GM21723 (cell line): ENCODE data around the gene TSPAN14.

Experiments
- ATAC-seq: cut with Tn5 transposase; IDR thresholded peaks from one replicate; pipeline ENCODE4 v1.9.1; 2021; ENCODE audit warnings: mild to moderate bottlenecking, moderate library complexity; ENCODE audit not compliant: unreplicated experiment

TSPAN14 gene

DNA sequence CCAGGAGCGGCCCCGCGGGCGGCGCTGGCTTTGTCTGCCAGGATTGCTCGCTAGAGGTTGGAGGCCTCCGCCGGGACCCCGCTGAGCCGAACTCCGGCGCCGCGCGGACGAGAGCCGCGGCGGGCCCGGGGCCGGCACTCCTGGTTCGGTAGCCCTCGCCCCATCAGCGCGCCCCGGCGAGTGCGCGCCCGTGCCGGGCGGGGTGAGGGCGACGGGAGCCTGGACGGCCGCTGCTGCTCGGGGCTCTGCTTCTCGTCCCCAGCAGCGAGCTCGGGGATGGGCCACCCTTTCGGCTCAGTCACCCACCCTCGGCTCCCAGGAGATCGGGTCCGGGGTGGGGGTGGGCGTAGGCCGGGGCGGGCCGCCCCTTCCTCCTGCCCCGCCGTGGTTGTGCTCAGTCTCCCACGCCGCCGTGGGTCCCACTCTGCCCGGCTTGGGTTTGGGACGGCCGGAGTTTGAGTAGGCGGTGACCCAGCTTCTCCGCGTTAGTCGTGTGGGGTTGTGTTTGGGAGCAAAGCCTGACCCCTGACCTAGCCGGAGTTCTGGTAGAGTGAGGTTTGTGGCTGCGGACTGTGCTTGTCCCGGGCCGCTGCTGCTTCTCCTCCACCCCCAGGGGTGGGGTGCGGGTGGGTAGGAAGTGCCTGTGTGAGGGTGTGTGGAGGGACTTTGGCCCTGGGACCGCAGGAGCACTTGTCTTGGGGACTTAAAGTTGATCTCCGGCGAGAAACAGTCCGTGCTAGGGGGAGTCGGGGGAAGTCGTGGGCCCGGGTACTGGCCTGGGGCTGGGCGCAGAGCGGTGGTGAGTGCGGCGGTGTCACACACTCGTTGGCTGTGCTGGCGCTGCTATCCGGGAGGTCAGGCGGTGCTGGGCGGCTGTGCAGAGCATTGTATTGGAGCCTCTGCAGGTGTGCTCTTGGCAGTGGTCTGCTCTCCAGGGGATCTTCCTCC, 677 bp downstream of the TSPAN14 start:
- ATAC-seq = peak; percentile 28

DNA sequence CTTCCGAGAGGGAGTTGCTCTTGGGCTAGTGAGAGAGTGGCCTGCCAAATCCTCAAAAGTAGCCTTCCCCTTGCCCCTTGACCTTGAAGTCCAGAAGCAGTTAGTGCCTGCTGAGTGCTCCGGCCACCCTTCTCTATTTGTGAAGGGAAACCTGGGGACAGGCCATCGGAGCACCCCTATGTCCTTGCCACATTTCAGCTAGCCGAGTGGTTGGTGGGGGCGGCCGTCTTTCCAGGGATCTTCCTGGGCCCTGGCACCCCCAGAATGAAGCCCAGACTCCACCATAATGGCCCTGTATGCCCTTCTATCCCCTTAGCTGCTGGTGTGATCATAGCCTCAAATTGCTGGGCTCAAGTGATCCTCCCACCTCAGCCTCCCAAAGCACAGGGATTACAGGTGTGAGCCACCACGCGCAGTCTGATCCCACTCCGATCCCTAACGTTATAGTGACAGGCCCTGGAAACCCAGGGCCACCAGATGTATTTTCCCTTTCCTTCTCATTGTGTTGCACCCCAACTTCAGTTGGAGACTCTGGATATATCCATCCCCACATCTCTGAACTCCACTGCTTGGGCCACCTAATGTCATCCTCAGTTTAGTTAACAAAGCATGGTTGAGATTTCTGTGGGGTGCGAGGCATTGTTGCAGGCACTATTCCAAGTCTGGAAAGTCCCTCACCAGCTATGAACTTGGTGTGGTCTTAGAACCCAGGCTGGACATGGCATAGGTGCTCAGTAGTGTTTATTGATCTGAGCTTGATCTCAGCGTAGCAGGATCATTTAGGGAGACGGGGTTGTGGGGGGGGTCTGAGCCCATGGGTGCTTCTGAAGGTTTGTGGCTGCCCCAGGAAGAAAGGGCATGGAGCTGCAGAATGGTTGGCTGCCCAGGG, 1.6 kb downstream of the TSPAN14 start:
- ATAC-seq = no peak

DNA sequence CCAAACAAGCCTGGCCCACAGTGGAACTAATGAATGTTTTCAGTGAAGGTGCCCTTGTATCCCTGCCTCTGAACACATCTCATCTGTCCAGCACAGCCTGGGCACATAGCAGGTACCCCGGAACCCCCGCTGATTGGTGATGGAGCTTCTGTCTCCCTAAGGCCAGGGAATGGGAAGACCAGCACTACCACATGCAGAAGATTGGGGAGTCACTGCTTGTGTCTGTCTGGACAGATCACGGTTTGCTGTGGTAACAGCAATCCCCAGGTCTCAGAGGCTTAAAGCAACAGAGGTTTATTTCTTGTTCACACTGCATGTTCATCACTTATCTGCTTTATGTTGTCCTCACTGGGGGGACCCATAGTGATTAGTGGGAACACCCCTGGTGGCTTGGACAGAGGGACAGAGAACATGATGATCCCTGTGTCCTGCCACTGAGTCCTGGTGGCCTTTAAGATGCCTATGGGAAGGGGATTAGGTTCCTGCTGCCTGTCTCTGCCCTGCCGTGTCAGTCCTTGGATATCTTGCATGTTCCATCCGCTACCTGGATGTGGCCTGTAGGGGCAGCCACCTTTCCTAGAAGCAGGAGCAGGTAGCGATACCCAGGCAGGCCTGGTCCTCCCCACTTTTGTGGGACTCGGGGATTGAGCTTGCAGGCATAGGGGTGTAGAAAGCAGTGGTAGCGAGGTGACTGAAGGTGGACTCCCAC, 3.6 kb downstream of the TSPAN14 start:
- no peak for ATAC-seq

DNA sequence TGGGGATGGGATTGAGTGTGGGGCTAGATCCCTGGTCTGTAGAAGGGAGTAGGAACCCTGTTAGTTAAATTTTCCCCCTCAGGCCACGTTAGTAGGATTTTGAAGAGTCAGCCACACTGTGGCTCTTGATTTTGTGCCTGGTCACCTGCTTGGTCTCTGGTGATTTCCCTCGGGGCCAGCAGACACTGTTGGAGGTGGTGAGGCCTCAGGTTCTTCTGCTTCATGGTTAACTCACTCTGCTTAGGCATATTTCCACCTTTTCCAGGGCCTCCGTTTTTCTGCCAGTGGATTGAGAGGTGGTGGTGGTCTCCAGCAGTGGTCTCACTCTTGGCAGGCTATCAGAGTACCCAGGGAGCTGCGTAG, 4.1 kb downstream of the TSPAN14 start:
- ATAC-seq = no peak

DNA sequence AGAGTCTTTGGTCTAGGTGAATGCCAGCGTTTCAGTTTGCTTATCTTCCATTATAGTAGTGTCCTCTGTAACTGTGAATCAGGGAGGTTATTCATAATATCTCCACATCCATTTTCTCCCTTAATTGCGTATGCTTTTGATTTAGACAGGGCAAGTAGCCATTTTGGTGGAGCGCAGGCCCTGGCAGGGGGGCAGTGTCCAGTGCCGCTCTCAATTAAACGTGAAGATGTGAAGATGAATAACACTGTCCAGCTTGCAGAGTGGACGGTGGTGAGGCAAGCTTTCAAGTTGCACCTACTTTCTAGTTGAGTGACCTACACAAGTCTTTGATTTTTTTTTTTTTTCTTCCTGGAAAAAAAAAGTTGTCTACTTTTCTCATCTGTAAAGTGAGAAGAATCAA, 4.5 kb downstream of the TSPAN14 start:
- ATAC-seq = no peak

DNA sequence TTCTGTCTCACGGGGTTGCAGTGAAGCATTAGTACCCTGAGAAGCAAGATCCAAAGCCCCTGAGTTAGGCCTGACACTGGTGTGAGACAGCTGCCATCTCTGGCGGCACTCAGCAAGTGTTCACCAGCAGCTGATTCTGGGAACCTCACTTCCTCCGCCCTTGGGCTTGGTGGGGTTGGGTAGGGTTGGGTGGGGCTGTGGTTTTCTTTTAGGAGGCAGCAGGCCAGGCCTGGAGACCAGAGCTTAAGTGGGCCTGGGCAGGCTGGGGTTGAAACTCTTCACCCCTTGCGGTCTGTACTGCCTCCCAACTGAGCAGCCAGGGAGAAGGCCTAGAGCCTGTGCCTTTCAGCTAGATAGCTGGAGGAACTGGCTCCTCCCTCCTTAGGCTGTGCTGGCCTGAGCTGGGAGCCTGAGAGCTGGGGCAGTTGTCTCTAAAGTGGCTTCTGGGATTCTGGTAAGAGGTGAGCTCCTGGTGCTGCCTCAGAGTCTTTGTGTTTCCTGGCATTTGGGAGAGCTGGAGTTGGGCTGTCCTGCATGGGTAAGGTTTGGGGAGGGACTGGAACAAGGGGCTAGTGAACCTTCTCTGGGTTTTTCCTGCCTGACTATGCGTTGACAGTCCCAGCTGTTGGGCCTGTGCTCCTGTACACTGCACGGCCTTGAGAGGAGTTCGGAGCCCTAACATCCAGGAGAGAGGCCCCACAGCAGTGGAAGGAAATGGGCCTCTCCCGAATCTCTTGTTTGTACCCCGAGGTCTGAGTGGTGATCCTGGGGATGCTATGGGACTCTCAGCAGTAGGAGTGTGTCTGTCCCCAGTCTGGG, 5.1 kb downstream of the TSPAN14 start:
- ATAC-seq = peak; percentile 44

DNA sequence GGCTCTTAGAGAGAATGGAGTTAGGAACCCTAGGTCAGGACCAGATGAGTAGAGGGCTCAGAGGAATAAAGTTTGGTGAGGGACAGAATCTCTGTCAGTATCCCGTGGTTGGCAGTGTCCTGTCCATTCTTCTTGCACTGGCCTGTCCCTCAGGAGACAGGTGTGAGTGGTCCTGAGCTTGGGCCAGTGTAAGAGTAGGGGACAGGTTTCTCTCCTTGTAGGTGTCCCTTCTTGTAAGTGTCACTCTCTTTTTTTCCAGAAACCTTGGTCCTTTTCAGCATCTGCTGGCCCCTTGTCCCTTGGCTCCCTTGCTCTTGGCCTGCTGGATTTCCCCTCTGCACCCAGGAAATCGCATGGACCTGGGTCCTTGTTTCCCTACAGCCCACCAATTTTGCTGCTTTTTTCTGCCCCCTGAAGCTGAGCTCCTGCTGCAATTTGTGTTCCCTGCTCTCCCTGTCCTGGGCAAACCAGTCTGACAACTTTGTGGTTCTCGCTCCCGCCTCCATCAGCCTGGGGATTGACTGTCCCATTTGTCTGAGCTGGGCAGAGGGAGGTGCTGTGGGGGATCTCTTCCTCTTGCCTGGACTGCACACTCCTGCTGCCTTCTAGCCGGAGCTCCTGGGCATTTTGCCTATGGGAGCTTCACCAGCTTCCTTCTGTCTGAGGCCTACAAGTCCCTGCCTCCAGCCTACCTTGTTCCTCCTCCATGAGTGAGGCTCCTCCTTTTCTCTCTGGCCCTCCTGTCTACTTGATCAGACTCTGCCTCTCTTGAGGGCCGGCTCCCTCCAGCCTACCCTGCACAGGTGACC, 6.5 kb downstream of the TSPAN14 start:
- ATAC-seq = no peak

DNA sequence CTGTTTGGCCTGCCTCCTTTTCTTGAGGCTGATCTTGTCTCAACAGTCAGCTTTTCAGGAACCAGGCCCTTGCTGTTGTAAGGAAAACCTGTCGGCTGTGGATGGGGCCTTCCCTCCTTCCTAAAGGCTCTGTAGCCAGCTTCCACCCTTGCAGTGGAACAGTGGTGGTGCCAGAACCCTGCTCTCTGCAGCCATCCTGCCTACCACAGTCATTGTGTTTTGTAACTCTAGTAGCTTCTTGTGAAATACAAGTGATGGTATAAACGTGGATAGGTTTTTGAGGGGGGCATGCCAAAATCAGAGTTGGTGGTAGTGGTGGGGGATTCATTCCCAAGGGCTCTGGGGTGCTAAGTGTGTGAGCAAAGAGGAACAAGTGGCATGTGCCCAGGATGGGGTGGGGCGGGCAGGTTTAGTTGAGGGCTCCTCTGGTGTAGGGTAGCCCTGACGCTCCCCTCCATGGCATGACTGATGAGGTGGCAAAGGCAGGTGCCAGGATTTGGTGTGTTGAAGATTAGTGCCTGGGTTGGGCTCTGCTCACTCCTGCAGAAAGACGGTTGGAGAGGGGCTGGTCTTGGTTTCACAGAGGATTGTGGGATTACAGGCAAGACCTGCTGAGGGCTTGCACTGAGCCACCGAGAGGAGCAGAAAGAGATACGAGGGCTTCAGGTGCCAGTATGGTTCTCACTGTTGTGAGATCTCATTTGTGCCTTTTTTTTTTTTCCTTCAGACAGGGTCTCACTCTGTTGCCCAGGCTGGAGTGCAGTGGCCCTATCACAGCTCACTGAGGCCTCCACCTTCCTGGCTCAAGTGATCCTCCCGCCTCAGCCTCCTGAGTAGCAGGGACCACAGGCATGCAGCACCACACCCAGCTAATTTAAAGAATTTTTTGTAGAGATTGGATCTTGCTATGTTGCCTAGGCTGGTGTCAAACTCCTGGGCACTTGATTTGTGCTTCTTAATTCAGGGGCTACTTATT, 7.4 kb downstream of the TSPAN14 start:
- ATAC-seq = no peak

DNA sequence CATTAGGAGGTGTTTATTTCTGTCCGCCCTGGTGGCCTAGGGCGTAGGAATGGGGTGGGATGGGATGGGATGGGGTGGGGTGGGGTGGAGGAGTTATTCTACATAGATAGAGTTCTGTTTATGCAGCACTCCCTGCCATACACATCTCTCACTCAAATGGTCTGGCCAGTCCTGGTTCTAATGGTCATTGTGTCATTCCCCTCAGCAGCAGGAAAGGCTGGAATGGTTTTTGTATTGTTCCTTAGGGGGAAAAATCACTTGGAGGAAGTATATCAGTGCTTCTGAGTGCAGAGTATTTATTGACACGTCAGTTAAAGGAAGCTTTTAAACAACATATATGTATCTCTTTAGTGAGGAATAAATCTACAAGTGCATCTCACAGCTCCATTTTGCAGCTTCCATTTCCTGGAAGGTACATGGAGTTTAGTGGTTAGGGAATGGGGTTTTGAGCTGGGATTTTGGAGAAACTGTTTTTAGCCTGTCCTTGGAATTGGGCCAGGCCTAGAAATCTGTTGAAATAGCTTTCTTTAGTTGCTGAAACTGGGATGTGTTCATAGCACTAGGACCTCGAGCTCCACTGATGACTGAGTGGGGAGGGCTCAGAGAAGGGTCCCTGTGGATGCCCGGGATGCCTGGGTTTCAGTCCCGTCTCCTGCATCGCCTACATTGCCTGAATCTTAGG, 8.3 kb downstream of the TSPAN14 start:
- no peak for ATAC-seq

DNA sequence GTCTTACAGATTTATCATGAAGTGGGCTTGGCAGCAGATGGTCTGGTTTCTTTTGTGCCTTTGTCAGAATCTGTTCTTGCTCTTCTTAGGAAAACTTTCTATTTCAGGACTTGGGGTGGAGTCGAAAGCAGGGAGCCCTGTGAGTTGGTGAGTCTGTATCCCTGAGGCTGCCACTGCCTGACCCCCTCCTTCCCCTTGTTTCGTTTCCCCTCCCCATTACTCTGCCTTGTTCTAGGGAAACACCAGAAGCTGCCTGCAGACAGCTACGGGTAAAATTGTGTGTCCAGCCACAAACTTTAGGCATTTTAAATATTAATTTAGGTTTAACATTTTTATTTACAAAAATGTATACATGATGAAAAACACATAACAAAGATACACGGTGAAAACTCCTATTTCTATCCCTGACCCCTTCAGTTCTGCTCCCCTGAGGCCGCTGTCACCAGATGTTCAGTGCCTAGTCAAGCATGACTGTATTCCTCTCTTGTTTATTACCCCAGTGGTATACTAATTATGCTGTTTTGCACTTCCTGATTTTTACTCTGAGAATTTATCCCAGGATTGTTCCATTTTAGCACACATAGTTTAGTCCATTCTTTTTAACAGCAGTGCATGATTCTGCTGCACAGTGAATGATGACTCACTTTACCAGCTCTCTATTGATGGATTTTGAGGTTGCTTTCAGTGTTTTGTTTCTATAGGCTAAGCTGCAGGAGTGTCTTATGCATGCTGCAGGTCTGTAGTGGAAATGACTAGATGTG, 9.1 kb downstream of the TSPAN14 start:
- peak; percentile 25 for ATAC-seq

DNA sequence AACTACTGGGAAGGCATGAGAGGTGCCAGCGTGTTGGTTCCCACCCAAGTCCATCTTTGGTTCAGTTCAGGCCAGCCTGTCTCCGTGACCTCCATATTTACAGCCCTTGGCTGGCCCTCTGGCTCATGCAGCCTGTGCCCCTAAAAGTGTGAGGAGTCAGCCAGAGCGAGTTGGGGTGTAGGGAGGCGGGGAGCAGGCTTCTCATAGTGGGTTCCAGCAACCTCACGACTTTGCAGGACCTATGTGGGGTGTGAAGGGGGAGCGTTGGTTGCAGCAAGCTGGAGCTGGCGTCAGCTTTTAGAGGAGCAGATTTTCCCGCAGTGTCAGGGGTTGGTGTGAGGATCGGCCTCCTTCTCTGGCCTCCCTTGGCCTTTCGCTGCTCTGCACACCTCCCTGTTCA, 9.8 kb downstream of the TSPAN14 start:
- no peak for ATAC-seq

DNA sequence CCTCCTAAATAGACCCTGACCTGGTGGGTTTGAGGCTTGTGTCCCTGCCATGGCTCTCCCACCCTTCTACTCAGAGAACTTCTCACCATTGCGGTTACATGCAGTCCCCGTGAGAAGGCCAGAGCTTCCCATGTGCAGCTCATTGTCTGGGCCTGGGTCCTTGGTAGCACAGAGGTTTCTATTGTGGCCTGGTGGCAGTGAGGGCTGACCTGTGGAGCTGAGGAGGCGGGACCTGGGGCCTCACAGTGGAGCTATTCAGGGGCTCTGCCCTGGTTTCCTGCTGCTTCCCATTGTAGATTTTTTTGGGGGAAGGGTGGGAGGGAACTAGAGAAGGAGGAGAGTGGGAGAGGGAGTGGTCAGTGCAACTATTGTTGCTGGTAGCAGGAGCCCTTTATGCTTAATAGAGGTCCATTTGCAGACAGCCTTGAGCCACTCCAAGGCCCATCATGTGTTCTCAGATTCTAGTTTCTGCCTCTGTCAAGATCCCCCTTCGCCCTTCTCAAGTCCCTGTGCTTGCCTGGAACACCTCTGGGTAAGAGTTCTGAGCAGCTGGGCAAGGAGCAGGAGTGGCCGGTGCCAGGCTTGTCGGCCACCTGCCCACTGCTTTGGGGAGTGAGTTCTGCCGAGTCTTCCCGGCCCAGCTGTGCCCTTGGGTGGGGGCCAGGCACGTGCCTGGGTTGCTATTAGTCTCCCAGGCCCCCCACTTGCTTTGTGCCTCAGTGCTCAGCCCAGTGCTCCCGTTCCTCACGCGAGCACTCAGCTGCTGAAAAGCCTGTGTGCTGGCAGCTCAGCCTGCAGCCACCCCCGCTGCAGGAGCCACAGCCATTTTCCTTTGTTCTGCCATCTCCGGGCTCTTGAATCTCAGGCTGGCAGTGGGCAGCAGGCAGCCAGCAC, 10.7 kb downstream of the TSPAN14 start:
- no peak for ATAC-seq

DNA sequence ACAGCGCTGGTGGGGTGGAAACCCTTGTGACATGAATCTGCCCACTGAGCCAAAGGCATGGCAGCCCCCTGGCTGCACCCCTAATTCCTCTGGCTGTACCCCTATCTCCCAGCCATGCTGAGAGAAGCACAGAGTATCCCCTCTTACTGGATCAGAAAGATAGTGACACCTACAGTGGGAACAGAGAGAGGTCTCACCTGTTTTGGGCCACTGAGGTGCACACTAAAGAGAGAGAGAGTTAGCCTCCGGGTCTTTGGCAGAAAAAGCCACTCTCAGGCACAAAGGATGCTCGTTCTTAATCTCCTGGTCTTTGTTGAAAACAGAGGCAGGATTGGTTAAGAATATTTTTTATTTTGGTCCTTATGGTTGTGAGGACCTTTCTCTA, 11.3 kb downstream of the TSPAN14 start:
- no peak for ATAC-seq

DNA sequence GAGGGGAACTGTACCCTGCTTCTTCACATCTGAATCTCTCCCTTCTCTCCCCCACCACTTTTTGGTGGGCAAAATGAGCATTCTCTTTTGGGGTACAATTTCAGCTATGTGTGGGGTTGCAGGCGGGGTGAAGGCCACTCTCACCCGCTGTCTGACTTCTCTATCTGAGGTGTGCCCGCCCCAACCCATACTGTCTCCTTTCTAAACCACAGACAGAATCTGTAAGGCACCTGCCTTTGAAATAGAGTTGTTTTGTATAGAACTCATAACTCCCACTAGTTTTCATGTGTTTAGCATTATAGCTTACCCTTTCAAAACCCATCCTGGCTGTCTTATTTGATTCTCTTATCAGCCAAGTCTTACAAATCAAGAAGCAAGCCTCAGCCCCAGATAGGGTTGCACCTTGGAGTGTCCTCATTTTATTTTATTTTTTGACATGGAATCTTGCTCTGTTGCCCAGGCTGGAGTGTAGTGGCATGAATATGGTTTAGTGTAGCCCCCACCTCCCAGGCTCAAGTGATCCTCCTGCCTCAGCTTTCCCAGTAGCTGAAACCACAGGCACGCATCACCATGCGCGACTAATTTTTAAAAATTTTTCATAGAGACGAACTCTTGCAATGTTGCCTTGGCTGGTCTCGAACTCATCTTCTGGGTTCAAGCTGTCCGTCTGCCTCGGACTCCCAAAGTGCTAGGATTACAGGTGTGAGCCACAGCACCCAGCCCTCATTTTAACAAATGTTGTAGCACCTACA, 11.9 kb downstream of the TSPAN14 start:
- no peak for ATAC-seq

DNA sequence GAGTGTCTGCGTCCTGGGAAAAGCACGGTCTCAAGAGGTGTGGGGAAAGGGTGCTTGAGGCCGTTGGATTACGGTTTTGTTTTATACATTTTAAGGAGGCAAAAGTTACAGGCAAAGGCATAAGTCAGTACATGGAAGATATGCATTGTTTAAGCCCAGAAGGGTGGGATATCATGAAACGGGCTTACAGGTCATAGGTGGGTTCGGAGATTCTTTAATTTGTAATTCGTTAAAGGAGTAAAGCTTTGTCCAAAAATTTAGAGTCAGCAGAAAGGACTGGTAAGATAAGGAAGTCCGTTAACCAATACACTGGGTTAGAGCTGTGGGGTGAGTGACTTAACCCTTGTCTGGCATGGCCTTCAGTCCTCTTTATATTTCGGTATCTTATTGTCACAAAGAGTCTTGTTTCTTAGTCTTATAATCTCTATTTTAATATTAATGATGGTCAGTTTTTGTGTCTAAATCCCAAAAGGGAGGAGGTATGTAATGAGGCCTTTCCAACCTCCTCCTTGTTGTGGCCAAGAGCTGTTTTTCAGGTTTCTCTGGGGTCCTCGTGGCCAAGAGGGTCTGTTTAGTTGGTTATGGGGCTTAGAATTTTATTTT, 12.7 kb downstream of the TSPAN14 start:
- ATAC-seq = no peak
